GM20000 (cell line): ENCODE measurements around the gene LRRC45.

ENCODE experiments used
- DNase-seq: peaks from one replicate; pipeline ENCODE4 v3.0.0; 2012; ENCODE audit warnings: low spot score
- CTCF ChIP-seq: IDR thresholded peaks from 2 replicates; pipeline ENCODE4 v1.5.1; 2012; ENCODE audit warnings: mild to moderate bottlenecking, control low read depth; ENCODE audit errors: extremely low read depth, missing control alignments

The LRRC45 gene

GRCh38 chr17:82062984-82063368, 39.9 kb downstream of the LRRC45 start:
- no peak for DNase-seq
- no peak for TF ChIP-seq CTCF

DNA sequence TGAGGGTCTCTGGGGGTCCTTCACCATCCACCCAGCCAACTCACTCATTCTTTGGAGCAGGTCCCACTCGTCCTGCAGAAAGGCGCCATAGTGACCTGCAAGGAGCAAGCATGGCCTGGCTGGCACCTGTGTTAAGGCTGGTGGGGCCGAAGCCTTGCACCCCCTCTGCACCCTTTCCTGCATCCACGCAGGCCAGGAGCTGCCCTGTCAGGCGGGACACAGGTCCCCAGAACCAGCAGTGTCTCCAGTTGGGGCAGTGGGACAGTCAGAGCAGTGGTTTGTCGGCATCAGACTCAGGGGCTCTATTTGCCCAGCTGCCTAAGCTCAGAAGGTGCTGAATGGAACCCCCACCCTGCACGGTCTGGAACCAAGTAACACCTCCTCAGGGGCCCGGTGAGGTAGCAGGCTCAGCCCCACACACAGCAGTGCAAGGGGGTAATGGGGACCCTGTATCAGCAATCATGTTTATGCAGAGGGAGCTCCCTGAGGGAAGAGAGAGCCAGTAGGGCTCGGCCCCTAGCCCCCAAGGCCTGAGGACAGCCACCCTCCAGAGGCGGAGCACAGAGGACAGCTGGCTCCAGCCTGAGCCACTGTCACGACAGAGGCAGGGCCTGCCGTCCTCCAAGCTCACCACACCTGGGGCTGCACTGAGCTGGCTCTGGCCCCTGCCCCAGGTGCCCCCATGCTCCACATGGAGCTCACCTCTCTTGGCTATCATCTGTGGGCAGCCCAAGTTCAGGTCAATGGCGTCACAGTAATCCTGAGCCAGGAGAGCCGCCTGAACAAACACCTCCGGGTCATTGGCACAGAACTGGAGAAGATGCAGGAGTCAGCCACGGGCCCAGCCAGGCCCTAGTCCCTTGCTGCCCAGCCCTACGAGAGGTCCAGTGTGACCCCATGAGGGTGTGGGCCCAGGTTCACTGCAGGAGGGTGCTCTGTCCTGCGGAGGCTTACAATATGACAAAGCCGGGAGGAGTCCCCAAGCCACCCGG, 40.6 kb downstream of the LRRC45 start:
- DNase-seq = no peak
- TF ChIP-seq CTCF = no peak

- no peak for TF ChIP-seq CTCF
- DNase-seq = no peak
Measured at GRCh38 chr17:82064433-82065192, 41.5 kb downstream of the LRRC45 start.

DNA sequence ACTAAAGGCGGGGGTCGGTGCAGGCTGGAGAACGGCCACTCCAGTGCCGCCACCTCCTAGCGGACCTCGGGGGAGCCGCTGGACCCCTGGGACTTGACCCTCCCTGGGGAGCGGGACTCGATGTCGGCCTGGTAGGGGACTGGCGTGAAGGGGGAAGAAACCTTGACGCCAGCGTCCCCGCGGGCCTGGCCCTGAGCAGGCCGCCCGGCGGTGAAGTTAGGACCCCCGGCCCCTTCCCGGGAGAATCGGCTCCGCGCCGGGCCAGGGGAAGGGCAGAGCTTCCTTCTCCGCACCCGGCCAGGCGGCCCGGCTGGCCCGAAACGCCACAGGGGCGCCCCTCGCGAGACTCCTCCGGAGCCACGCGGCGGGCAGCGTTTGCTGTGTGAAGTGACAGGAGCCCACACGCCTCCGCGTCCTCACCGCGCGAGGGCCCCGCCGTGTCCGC, 42.1 kb downstream of the LRRC45 start:
- TF ChIP-seq CTCF = no peak
- DNase-seq = no peak

- no peak for TF ChIP-seq CTCF
- DNase-seq = peak; percentile 97
Measured at GRCh38 chr17:82065638-82066303, 42.7 kb downstream of the LRRC45 start, which contains the start of gene DUS1L. Gene DUS1L (minus strand): TSS chr17:82065804. CDS start chr17:82065059, 745 bp downstream.

- TF ChIP-seq CTCF = no peak
- no peak for DNase-seq
Measured at GRCh38 chr17:82070611-82071010, 47.5 kb downstream of the LRRC45 start.

GRCh38 chr17:82072827-82073226, 49.7 kb downstream of the LRRC45 start:
- no peak for TF ChIP-seq CTCF
- DNase-seq = no peak
